SK-N-MC (cell line): ENCODE results near the gene HNRNPAB.

Source experiments
- EZH2 ChIP-seq: fragments of 200-600 bp; sonication (generic); IDR thresholded peaks from one replicate; pipeline ENCODE4 v1.6.1; 2017; ENCODE audit warnings: antibody characterized with exemption
- FOXP2 ChIP-seq: optimal IDR thresholded peaks from 2 replicates; pipeline ENCODE3; 2011; ENCODE audit warnings: mild to moderate bottlenecking, moderate library complexity; ENCODE audit not compliant: insufficient read depth; ENCODE audit errors: extremely low read length, control extremely low read depth
- POLR2AphosphoS5 ChIP-seq: IDR thresholded peaks from 2 replicates; pipeline ENCODE4 v1.6.1; 2012; ENCODE audit warnings: mild to moderate bottlenecking, low read depth, low read length, borderline replicate concordance

GRCh38 chr5:178182158-178182876 lies 22.0 kb upstream of the HNRNPAB start:
- no peak for TF ChIP-seq EZH2
- no peak for TF ChIP-seq POLR2AphosphoS5
- no peak for TF ChIP-seq FOXP2
